Measurements from ENCODE around the gene POU6F1. TPM values are rescaled to one million over a fixed set of nuclear protein-coding genes. Genes with fewer than 3 reads are reported as not detected.
A peak's percentile ranks its signal among the peaks of the same experiment; 100 is the strongest.

POU6F1 gene
- total RNA-seq, 1 donor from 2014 or later: 2.6 TPM

DNA sequence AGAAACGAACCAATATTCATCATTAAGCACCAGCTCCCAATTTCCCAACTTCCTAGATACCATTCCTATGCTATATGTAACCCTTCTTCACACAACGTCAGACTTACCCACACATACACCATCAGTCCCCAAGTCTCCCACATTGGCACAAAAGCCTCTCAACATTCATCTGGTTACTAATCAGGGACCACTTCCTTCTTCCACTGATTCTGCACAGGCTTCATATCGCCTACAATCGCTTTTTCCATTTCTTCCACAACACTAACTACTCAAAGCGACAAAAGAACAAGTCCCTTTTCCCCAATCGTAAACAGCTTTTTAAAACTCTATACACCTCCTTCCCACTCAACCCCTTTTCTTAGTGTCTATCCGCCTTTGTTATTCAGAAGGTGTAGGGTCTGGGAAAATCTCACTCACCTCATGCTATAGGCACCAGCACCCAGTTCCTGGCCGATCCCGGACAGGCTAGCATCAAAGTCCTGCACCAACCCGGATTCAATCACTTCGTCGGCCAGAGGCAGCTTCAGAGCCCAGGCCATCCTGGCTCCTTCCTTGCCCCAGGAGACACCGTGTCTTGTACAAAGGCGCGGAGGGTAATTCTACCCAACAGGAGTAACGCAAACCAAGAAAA is 45.9 kb downstream of the POU6F1 start:
- no peak for DNase-seq (ENCODE audit: low read depth)
- H3K4me3 ChIP-seq (ENCODE audit: low read depth, low read length): peak overlapping the region; percentile 65
- no peaks in the 10 kb centered on the region for H3K27me3 ChIP-seq (ENCODE audit: control insufficient read depth, insufficient read depth, low read length)
- no peaks in the 10 kb centered on the region for H3K36me3 ChIP-seq (ENCODE audit: control insufficient read depth, insufficient read depth, low read length)
- no peak for TF ChIP-seq CTCF (IDR thresholded peaks at IDR 0.05; ENCODE audit: insufficient read depth, low read length, poor library complexity, severe bottlenecking)

DNA sequence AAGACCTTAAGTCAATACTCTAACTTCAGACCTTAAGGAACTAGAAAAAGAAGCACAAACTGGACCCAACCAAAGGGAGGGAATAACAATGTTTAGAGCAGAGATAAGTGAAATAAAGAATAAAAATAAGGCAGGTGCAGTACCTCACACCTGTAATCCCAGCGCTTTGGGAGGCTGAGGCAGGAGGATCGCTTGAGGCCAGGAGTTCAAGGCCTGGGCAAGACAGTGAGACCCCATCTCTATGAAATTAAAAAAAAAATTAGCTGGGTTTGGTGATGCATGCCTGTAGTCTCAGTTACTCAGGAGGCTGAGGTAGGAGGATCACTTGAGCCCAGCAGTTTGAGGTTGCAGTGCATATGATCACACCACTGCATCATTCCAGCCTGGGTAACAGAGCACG is 54.1 kb downstream of the POU6F1 start:
- no peak overlapping the region for H3K4me3 ChIP-seq (ENCODE audit: low read depth, low read length)
- no peak for DNase-seq (ENCODE audit: low read depth)
- H3K36me3 ChIP-seq (ENCODE audit: control insufficient read depth, insufficient read depth, low read length): no peaks in the 10 kb centered on the region
- TF ChIP-seq CTCF (IDR thresholded peaks at IDR 0.05; ENCODE audit: insufficient read depth, low read length, poor library complexity, severe bottlenecking): no peak
- H3K27me3 ChIP-seq (ENCODE audit: control insufficient read depth, insufficient read depth, low read length): no peaks in the 10 kb centered on the region

DNA sequence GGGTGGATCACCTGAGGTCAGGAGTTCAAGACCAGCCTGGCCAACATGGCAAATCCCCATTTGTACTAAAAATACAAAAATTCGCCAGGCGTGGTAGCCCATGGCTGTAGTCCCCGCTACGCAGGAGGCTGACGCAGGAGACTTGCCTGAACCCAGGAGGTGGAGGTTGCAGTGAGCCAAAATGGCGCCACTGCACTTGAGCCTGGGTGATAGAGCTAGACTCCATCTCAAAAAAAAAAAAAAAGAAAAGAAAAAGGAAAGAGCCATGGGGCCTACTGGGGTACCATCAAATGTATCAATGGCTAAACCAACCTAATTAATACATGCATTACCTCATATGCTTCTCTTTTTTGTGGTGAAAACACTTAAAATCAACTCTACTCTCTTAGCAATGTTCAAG is 55.6 kb downstream of the POU6F1 start:
- no peaks in the 10 kb centered on the region for H3K27me3 ChIP-seq (ENCODE audit: control insufficient read depth, insufficient read depth, low read length)
- no peak for TF ChIP-seq CTCF (IDR thresholded peaks at IDR 0.05; ENCODE audit: insufficient read depth, low read length, poor library complexity, severe bottlenecking)
- DNase-seq (ENCODE audit: low read depth): no peak
- no peak overlapping the region for H3K4me3 ChIP-seq (ENCODE audit: low read depth, low read length)
- no peaks in the 10 kb centered on the region for H3K36me3 ChIP-seq (ENCODE audit: control insufficient read depth, insufficient read depth, low read length)

GRCh38 chr12:51160814-51161459 is 56.9 kb downstream of the POU6F1 start:
- no peak overlapping the region for H3K4me3 ChIP-seq (ENCODE audit: low read depth, low read length)
- TF ChIP-seq CTCF (IDR thresholded peaks at IDR 0.05; ENCODE audit: insufficient read depth, low read length, poor library complexity, severe bottlenecking): no peak
- no peaks in the 10 kb centered on the region for H3K27me3 ChIP-seq (ENCODE audit: control insufficient read depth, insufficient read depth, low read length)
- H3K36me3 ChIP-seq (ENCODE audit: control insufficient read depth, insufficient read depth, low read length): no peaks in the 10 kb centered on the region
- no peak for DNase-seq (ENCODE audit: low read depth)

GRCh38 chr12:51156245-51156765 is 61.6 kb downstream of the POU6F1 start:
- no peak for DNase-seq (ENCODE audit: low read depth)

More at GRCh38 chr12:51156245-51156765, 61.6 kb downstream of the POU6F1 start:
- Histone ChIP-seq H3K27me3 (ENCODE audit: control insufficient read depth, insufficient read depth, low read length) (no peaks in the 10 kb centered on the region), H3K4me3 (ENCODE audit: low read depth, low read length) (no peak overlapping the region), H3K36me3 (ENCODE audit: control insufficient read depth, insufficient read depth, low read length) (no peaks in the 10 kb centered on the region)
- TF ChIP-seq CTCF (IDR thresholded peaks at IDR 0.05; ENCODE audit: insufficient read depth, low read length, poor library complexity, severe bottlenecking): no peak
